HFFc6 (cell line): ENCODE data around the gene IP6K1. TPM values are rescaled to one million over a fixed set of nuclear protein-coding genes. Genes with fewer than 3 reads are reported as not detected.
"Not testable (repeated sequence)": the region's sequence is repeated elsewhere in the genome, so short reads cannot be mapped to it uniquely, and the experiment has no call there.

ENCODE experiments used
- DNase-seq: peaks from one replicate; pipeline ENCODE4 v3.0.0-alpha.2; 2018
- H3K27ac Mint-ChIP-seq: 2 replicates; pipeline ENCODE4 v1.8.0; 2020; ENCODE audit warnings: mild to moderate bottlenecking, mixed read lengths
- H3K27me3 Mint-ChIP-seq: 2 replicates; pipeline ENCODE4 v1.8.0; 2021; ENCODE audit warnings: mild to moderate bottlenecking, moderate library complexity, mixed read lengths; ENCODE audit not compliant: insufficient read depth
- H3K36me3 Mint-ChIP-seq: 2 replicates; pipeline ENCODE4 v1.8.0; 2021; ENCODE audit warnings: low read depth, mixed read lengths
- H3K4me1 Mint-ChIP-seq: 2 replicates; pipeline ENCODE4 v1.8.0; 2020; ENCODE audit warnings: low read depth, mixed read lengths
- H3K4me3 Mint-ChIP-seq: 2 replicates; pipeline ENCODE4 v1.8.0; 2020; ENCODE audit warnings: mild to moderate bottlenecking, moderate library complexity, mixed read lengths
- H3K9me3 Mint-ChIP-seq: 2 replicates; pipeline ENCODE4 v1.8.0; 2020; ENCODE audit warnings: mild to moderate bottlenecking, mixed read lengths
- CTCF ChIP-seq: fragments of 200-600 bp; sonication (generic); IDR thresholded peaks from 2 replicates; pipeline ENCODE4 v1.5.0; 2021; ENCODE audit warnings: antibody characterized with exemption, mild to moderate bottlenecking
- total RNA-seq, 6 experiments: library from RNA; stranded (reverse); fragmentation: NEBNext Ultra II Directional; extraction: Animal tissue kit (Norgen Biotek cat#: 25700); gene quantifications; 2 replicates in 1 of 6; 3 replicates in 5 of 6; pipeline ENCODE4 v1.2.3, GENCODE V29; 2021

IP6K1 gene
- total RNA-seq, 6 experiments from 2014 or later = 29.8 to 43.7 (median 38.4) TPM

- Mint-ChIP-seq H3K4me3 (no peak overlapping the region), H3K4me1 (peaks cover 7% of the 10 kb centered on the region; the same call in 1 of the 2 replicates), H3K27ac (no peak overlapping the region), H3K27me3 (no peaks in the 10 kb centered on the region), H3K36me3 (no peaks in the 10 kb centered on the region), H3K9me3 (no peaks in the 10 kb centered on the region)
- DNase-seq = no peak
- no peak for TF ChIP-seq CTCF
These were observed 30.3 kb downstream of the IP6K1 start for GRCh38 chr3:49756036-49756435.

GRCh38 chr3:49754536-49754935 lies 31.8 kb downstream of the IP6K1 start:
- H3K36me3 Mint-ChIP-seq = no peaks in the 10 kb centered on the region
- peaks cover 21% of the 10 kb centered on the region for H3K4me1 Mint-ChIP-seq
- H3K4me3 Mint-ChIP-seq = no peak overlapping the region
- DNase-seq = no peak
- no peaks in the 10 kb centered on the region; the same call in 1 of the 2 replicates for H3K27me3 Mint-ChIP-seq
- no peak for TF ChIP-seq CTCF
- H3K27ac Mint-ChIP-seq = no peak overlapping the region
- H3K9me3 Mint-ChIP-seq = no peaks in the 10 kb centered on the region

- TF ChIP-seq CTCF = no peak
- Mint-ChIP-seq H3K36me3 (no peaks in the 10 kb centered on the region), H3K4me3 (no peak overlapping the region), H3K9me3 (no peaks in the 10 kb centered on the region), H3K4me1 (peaks cover 38% of the 10 kb centered on the region), H3K27ac (no peak overlapping the region), H3K27me3 (no peaks in the 10 kb centered on the region; the same call in 1 of the 2 replicates)
- DNase-seq = no peak
These were observed 34.8 kb downstream of the IP6K1 start for GRCh38 chr3:49751501-49751900.

- no peak for TF ChIP-seq CTCF
- H3K4me3 Mint-ChIP-seq = no peak overlapping the region
- H3K9me3 Mint-ChIP-seq = no peaks in the 10 kb centered on the region
- no peaks in the 10 kb centered on the region; the same call in 1 of the 2 replicates for H3K27me3 Mint-ChIP-seq
- H3K4me1 Mint-ChIP-seq = peaks cover 37% of the 10 kb centered on the region
- DNase-seq = peak; percentile 33
- H3K27ac Mint-ChIP-seq = peak overlapping the region; percentile 40
- H3K36me3 Mint-ChIP-seq = peaks cover 1% of the 10 kb centered on the region; the same call in 1 of the 2 replicates
These were observed 36.3 kb downstream of the IP6K1 start for GRCh38 chr3:49750056-49750455.

- H3K27ac Mint-ChIP-seq, H3K27me3 Mint-ChIP-seq, H3K9me3 Mint-ChIP-seq, DNase-seq, H3K36me3 Mint-ChIP-seq, H3K4me3 Mint-ChIP-seq: not testable (repeated sequence)
- peaks cover 37% of the 10 kb centered on the region for H3K4me1 Mint-ChIP-seq
These were observed 37.5 kb downstream of the IP6K1 start for GRCh38 chr3:49748874-49749273.

- TF ChIP-seq CTCF = no peak
- peak; percentile 28 for DNase-seq
- no peaks in the 10 kb centered on the region; the same call in 1 of the 2 replicates for H3K27me3 Mint-ChIP-seq
- H3K36me3 Mint-ChIP-seq = peaks cover 6% of the 10 kb centered on the region; the same call in 1 of the 2 replicates
- no peaks in the 10 kb centered on the region for H3K9me3 Mint-ChIP-seq
- H3K27ac Mint-ChIP-seq = peak overlapping the region; percentile 50
- H3K4me3 Mint-ChIP-seq = no peak overlapping the region
- H3K4me1 Mint-ChIP-seq = peaks cover 37% of the 10 kb centered on the region
These were observed 38.4 kb downstream of the IP6K1 start for GRCh38 chr3:49747792-49748480.
